HepG2 (cell line): ENCODE data around the gene CAPZB. TPM values are rescaled to one million over a fixed set of nuclear protein-coding genes. Genes with fewer than 3 reads are reported as not detected.

ENCODE experiments used
- FOXJ3 ChIP-seq: sonication (generic); formaldehyde crosslinking; IDR thresholded peaks from 2 replicates; pipeline ENCODE4 v1.4.0; 2020; ENCODE audit warnings: missing genetic modification reagents, mild to moderate bottlenecking, borderline replicate concordance
- FOXO1 ChIP-seq: sonication (generic); formaldehyde crosslinking; IDR thresholded peaks from 2 replicates; pipeline ENCODE4 v1.4.0; 2020; ENCODE audit warnings: missing genetic modification reagents
- HNF4G ChIP-seq, 2 experiments: sonication (generic) in 1 of 2; formaldehyde crosslinking in 1 of 2; IDR thresholded peaks; 2 replicates each; pipeline versions ENCODE4 v1.4.0 to v1.6.1; 2011 to 2020; ENCODE audit warnings: borderline replicate concordance in 2 of 2, low read depth in 2 of 2, mild to moderate bottlenecking in 2 of 2, low read length in 1 of 2, missing genetic modification reagents in 1 of 2, moderate library complexity in 1 of 2
- HOXA7 ChIP-seq: sonication (generic); formaldehyde crosslinking; IDR thresholded peaks from 2 replicates; pipeline ENCODE4 v1.8.1; 2022; ENCODE audit warnings: mild to moderate bottlenecking, missing genetic modification reagents, moderate library complexity
- NFIB ChIP-seq: sonication (generic); formaldehyde crosslinking; IDR thresholded peaks from 2 replicates; pipeline ENCODE4 v1.9.0; 2021; ENCODE audit warnings: missing genetic modification reagents, mild to moderate bottlenecking, borderline replicate concordance
- SKI ChIP-seq: fragments of 450-650 bp; IDR thresholded peaks from one replicate; pipeline ENCODE4 v1.6.1; 2018; ENCODE audit warnings: mild to moderate bottlenecking; ENCODE audit not compliant: partially characterized antibody
- SP4 ChIP-seq: sonication (generic); formaldehyde crosslinking; IDR thresholded peaks from 2 replicates; pipeline ENCODE4 v1.8.1; 2023; ENCODE audit warnings: mild to moderate bottlenecking, missing genetic modification reagents
- STAT5B ChIP-seq: sonication (generic); formaldehyde crosslinking; IDR thresholded peaks from 2 replicates; pipeline ENCODE4 v1.4.0; 2020; ENCODE audit warnings: missing genetic modification reagents
- ZBTB21 ChIP-seq: sonication (generic); formaldehyde crosslinking; IDR thresholded peaks from 2 replicates; pipeline ENCODE4 v1.4.0; 2020; ENCODE audit warnings: missing genetic modification reagents
- ZBTB3 ChIP-seq: sonication (generic); formaldehyde crosslinking; IDR thresholded peaks from 2 replicates; pipeline ENCODE4 v1.4.0; 2020; ENCODE audit warnings: low read depth, mild to moderate bottlenecking, moderate library complexity, missing genetic modification reagents, borderline replicate concordance
- ZKSCAN5 ChIP-seq: sonication (generic); formaldehyde crosslinking; IDR thresholded peaks from 2 replicates; pipeline ENCODE4 v1.5.1; 2020; ENCODE audit warnings: mild to moderate bottlenecking, missing genetic modification reagents
- ZKSCAN8 ChIP-seq: IDR thresholded peaks from 2 replicates; pipeline ENCODE4 v1.6.1; 2016; ENCODE audit warnings: borderline replicate concordance, missing genetic modification reagents, missing compliant biosample characterization
- ZMYM4 ChIP-seq: sonication (generic); formaldehyde crosslinking; IDR thresholded peaks from 2 replicates; pipeline ENCODE4 v1.8.1; 2023; ENCODE audit warnings: mild to moderate bottlenecking, missing genetic modification reagents
- ZNF136 ChIP-seq: sonication (generic); formaldehyde crosslinking; IDR thresholded peaks from 2 replicates; pipeline ENCODE4 v1.8.1; 2022; ENCODE audit warnings: low read depth, mild to moderate bottlenecking, moderate library complexity, missing genetic modification reagents
- ZNF207 ChIP-seq: fragments of 450-650 bp; IDR thresholded peaks from 2 replicates; pipeline ENCODE4 v1.6.1; 2016; ENCODE audit warnings: antibody characterized with exemption, borderline replicate concordance
- ZNF260 ChIP-seq: sonication (generic); formaldehyde crosslinking; IDR thresholded peaks from 2 replicates; pipeline ENCODE4 v1.4.0; 2020; ENCODE audit warnings: missing genetic modification reagents, low read depth, mild to moderate bottlenecking, borderline replicate concordance
- ZNF432 ChIP-seq: sonication (generic); formaldehyde crosslinking; IDR thresholded peaks from 2 replicates; pipeline ENCODE4 v1.5.0; 2020; ENCODE audit warnings: missing genetic modification reagents, mild to moderate bottlenecking, borderline replicate concordance
- ZNF549 ChIP-seq: sonication (generic); formaldehyde crosslinking; IDR thresholded peaks from 2 replicates; pipeline ENCODE4 v1.5.0; 2020; ENCODE audit warnings: missing genetic modification reagents
- ZNF550 ChIP-seq: sonication (generic); formaldehyde crosslinking; IDR thresholded peaks from 2 replicates; pipeline ENCODE4 v1.4.0; 2020; ENCODE audit warnings: mild to moderate bottlenecking, missing genetic modification reagents, borderline replicate concordance
- ZNF891 ChIP-seq: sonication (generic); formaldehyde crosslinking; IDR thresholded peaks from 2 replicates; pipeline ENCODE4 v1.5.0; 2020; ENCODE audit warnings: mild to moderate bottlenecking, missing genetic modification reagents
- polyA plus RNA-seq, 8 experiments: library from polyadenylated mRNA; depleted of rRNA in 3 of 8; stranded (reverse) in 7 of 8; unstranded in 1 of 8; fragments of >200 nt; fragmentation: Illumina TruSeq in 4 of 8; extraction: Trizol in 4 of 8; gene quantifications; 2 replicates each; pipeline versions ENCODE4 v1.2.1 to v1.2.3, GENCODE V29; 2011 to 2016; ENCODE audit warnings: low read depth in 4 of 8, missing spikeins in 1 of 8, mixed read lengths in 1 of 8; ENCODE audit not compliant: insufficient read depth in 1 of 8
- total RNA-seq, 5 experiments: library from RNA; depleted of rRNA; stranded (reverse); fragments of >200 nt; fragmentation: Illumina TruSeq; extraction: Trizol; gene quantifications; 2 replicates each; pipeline ENCODE4 v1.2.3, GENCODE V29; 2016; ENCODE audit warnings: low read depth in 1 of 5
- TF ChIP-seq, protein P1 (sequence below): sonication (generic); formaldehyde crosslinking; IDR thresholded peaks from 2 replicates; pipeline ENCODE4 v1.4.0; 2020; ENCODE audit warnings: missing genetic modification reagents, borderline replicate concordance
- TF ChIP-seq, protein P2 (sequence below): sonication (generic); formaldehyde crosslinking; IDR thresholded peaks from 2 replicates; pipeline ENCODE4 v1.5.0; 2020; ENCODE audit warnings: mild to moderate bottlenecking, missing genetic modification reagents, moderate library complexity
- TF ChIP-seq, protein P3 (sequence below): sonication (generic); formaldehyde crosslinking; IDR thresholded peaks from 2 replicates; pipeline ENCODE4 v1.8.1; 2023; ENCODE audit warnings: mild to moderate bottlenecking, missing genetic modification reagents
- TF ChIP-seq, protein P4 (sequence below): IDR thresholded peaks from 2 replicates; pipeline ENCODE4 v1.6.1; 2016; ENCODE audit warnings: mild to moderate bottlenecking, missing biosample characterization, missing genetic modification reagents

The CAPZB gene
- total and polyA plus RNA-seq, 2 of the 13 experiments (the other 11 are each of a cell fraction or from before 2014, with no cell fraction given), result 58.9 to 76.9 TPM

DNA sequence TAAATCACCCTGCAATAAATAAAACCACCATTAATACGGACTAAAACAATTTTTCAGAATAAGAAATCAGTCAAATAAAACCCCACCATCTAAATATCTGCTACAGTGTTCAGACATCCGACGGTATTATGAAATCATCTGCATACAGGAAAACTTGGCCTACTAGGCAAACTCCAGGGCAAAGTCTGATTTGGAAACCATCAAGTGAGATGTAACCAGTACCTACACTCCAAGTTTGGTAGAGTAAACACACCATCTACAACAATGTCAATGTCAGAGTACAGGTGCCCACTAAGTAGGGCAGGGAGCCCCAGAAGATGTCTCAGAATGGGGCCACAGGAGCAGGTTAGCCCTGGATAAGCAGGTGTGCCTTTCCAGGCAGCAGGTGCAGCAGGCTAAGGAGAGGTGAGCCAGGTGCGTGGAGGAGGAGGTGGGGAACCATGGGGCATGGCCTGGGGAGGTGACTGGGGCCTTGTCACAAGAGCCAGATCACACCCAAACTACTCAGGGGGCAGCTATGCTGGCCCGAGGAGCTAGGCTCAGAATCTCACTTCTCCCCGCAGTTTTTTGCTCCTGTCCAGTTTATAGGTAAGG lies 59.6 kb downstream of the CAPZB start (continued):
- TF ChIP-seq, protein P1, sequence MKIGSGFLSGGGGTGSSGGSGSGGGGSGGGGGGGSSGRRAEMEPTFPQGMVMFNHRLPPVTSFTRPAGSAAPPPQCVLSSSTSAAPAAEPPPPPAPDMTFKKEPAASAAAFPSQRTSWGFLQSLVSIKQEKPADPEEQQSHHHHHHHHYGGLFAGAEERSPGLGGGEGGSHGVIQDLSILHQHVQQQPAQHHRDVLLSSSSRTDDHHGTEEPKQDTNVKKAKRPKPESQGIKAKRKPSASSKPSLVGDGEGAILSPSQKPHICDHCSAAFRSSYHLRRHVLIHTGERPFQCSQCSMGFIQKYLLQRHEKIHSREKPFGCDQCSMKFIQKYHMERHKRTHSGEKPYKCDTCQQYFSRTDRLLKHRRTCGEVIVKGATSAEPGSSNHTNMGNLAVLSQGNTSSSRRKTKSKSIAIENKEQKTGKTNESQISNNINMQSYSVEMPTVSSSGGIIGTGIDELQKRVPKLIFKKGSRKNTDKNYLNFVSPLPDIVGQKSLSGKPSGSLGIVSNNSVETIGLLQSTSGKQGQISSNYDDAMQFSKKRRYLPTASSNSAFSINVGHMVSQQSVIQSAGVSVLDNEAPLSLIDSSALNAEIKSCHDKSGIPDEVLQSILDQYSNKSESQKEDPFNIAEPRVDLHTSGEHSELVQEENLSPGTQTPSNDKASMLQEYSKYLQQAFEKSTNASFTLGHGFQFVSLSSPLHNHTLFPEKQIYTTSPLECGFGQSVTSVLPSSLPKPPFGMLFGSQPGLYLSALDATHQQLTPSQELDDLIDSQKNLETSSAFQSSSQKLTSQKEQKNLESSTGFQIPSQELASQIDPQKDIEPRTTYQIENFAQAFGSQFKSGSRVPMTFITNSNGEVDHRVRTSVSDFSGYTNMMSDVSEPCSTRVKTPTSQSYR (CRISPR knock-in tag), result no peak
- TF ChIP-seq ZKSCAN8 (CRISPR knock-in tag) (0 out of 2 replicates have a peak, but pooled peaks have one; percentile 57), HOXA7 (CRISPR knock-in tag) (no peak), FOXJ3 (peak; percentile 32; the same call in 1 of the 2 replicates), ZNF550 (CRISPR knock-in tag) (no peak), ZKSCAN5 (CRISPR knock-in tag) (no peak), FOXO1 (0 out of 2 replicates have a peak, but pooled peaks have one; percentile 27), ZNF432 (CRISPR knock-in tag) (no peak), ZBTB3 (CRISPR knock-in tag) (no peak), ZNF260 (CRISPR knock-in tag) (no peak), SKI (peak; percentile 64), ZNF891 (no peak), HNF4G (IDR thresholded peaks at IDR 0.05; ENCODE audit: borderline replicate concordance, low read depth, low read length) (peak; percentile 76), HNF4G (CRISPR knock-in tag; IDR thresholded peaks at IDR 0.05; ENCODE audit: borderline replicate concordance, low read depth) (peak; percentile 30; the same call in 1 of the 2 replicates), SP4 (CRISPR knock-in tag) (no peak), ZBTB21 (CRISPR knock-in tag) (no peak), NFIB (CRISPR knock-in tag) (no peak), ZNF207 (no peak), ZNF549 (CRISPR knock-in tag) (no peak), STAT5B (CRISPR knock-in tag) (no peak), ZNF136 (CRISPR knock-in tag) (no peak), ZMYM4 (CRISPR knock-in tag) (no peak)
- TF ChIP-seq, protein P2, sequence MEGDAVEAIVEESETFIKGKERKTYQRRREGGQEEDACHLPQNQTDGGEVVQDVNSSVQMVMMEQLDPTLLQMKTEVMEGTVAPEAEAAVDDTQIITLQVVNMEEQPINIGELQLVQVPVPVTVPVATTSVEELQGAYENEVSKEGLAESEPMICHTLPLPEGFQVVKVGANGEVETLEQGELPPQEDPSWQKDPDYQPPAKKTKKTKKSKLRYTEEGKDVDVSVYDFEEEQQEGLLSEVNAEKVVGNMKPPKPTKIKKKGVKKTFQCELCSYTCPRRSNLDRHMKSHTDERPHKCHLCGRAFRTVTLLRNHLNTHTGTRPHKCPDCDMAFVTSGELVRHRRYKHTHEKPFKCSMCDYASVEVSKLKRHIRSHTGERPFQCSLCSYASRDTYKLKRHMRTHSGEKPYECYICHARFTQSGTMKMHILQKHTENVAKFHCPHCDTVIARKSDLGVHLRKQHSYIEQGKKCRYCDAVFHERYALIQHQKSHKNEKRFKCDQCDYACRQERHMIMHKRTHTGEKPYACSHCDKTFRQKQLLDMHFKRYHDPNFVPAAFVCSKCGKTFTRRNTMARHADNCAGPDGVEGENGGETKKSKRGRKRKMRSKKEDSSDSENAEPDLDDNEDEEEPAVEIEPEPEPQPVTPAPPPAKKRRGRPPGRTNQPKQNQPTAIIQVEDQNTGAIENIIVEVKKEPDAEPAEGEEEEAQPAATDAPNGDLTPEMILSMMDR (CRISPR knock-in tag), result no peak
- TF ChIP-seq, protein P3, sequence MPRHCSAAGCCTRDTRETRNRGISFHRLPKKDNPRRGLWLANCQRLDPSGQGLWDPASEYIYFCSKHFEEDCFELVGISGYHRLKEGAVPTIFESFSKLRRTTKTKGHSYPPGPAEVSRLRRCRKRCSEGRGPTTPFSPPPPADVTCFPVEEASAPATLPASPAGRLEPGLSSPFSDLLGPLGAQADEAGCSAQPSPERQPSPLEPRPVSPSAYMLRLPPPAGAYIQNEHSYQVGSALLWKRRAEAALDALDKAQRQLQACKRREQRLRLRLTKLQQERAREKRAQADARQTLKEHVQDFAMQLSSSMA, result no peak
- TF ChIP-seq, protein P4, sequence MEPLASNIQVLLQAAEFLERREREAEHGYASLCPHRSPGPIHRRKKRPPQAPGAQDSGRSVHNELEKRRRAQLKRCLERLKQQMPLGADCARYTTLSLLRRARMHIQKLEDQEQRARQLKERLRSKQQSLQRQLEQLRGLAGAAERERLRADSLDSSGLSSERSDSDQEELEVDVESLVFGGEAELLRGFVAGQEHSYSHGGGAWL (CRISPR knock-in tag), result no peak
